Esophagus squamous epithelium (tissue), 4 donors: ENCODE results near the gene KLF15.

Experiments
- CTCF ChIP-seq, 6 experiments: fragments of 450-650 bp in 4 of 6; fragments of 200-600 bp in 2 of 6; sonication (generic) in 2 of 6; IDR thresholded peaks; one replicate each; pipeline ENCODE4 v1.5.1; 2016 to 2019; ENCODE audit warnings: antibody characterized with exemption in 6 of 6, mild to moderate bottlenecking in 4 of 6, moderate library complexity in 4 of 6
- POLR2A ChIP-seq, 4 donors: fragments of 450-650 bp; IDR thresholded peaks; one replicate each; pipeline ENCODE4 v1.6.1; 2017; ENCODE audit warnings: antibody characterized with exemption in 4 of 4, mild to moderate bottlenecking in 4 of 4, moderate library complexity in 3 of 4

GRCh38 chr3:126376444-126376843 is 19.2 kb upstream of the KLF15 start:
- TF ChIP-seq CTCF (IDR thresholded peaks at IDR 0.05) (no peak), POLR2A (IDR thresholded peaks at IDR 0.05) (no peak)
